Astrocyte (in vitro differentiated cells and primary cell): Measurements from ENCODE around the gene LRRC8D.

Experiments used
- CTCF ChIP-seq: IDR thresholded peaks from 2 replicates; pipeline ENCODE4 v1.5.1; 2011; ENCODE audit warnings: low read depth, mild to moderate bottlenecking, inconsistent platforms, low read length, moderate library complexity; ENCODE audit not compliant: insufficient read depth
- EZH2 ChIP-seq: IDR thresholded peaks from 2 replicates; pipeline ENCODE4 v1.6.1; 2012; ENCODE audit warnings: mild to moderate bottlenecking, low read length, inconsistent platforms; ENCODE audit not compliant: insufficient read depth

DNA sequence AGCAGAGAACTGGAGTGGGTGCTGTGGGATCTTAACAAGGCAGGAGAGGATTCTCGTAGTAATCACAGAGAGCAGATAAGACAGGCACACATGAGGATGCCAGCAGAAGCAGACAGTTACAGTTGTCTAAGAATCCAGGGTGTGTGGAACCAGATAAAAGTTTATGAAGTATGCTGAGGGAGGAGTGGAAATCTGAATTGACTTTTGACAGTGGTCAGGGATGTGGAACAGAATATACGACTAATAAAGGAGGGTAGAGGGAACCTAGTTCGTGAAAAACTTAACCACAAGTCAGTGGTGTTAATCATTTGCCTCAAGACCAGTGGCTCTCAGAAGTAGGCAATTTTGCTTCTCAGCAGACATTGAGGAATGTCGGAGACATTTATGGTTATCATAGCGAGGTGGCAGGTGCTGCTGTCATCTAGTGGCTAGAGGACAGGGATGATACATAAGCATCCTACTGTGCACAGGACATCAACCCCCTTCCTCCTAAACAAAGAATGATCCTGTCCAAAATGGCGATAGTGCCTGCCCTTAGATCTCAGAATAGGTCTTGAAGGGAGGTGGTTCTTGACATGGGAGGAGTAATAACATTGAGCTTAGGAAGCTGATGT is 3.0 kb downstream of the LRRC8D start:
- no peak for TF ChIP-seq CTCF
- TF ChIP-seq EZH2 = no peak
